DND-41 (cell line): Measurements from ENCODE around the gene MAP2.

Source experiments
- ATAC-seq: fragments of 200-7000 bp; cut with Tn5 transposase; 3 replicates; pipeline ENCODE4 v1.9.1; 2021; ENCODE audit warnings: low read depth; ENCODE audit not compliant: insufficient read depth
- DNase-seq: peaks from one replicate; pipeline ENCODE4 v3.0.0-alpha.2; 2020
- H2AFZ ChIP-seq: 2 replicates; pipeline ENCODE4 v1.6.0; 2012; ENCODE audit warnings: low read depth, low read length
- H3K27ac ChIP-seq: 2 replicates; pipeline ENCODE4 v1.5.1; 2012; ENCODE audit warnings: low read length, inconsistent platforms
- H3K27me3 ChIP-seq: fragments of 200-600 bp; sonication (generic); 2 replicates; pipeline ENCODE4 v1.6.0; 2012; ENCODE audit warnings: low read length, mild to moderate bottlenecking, inconsistent platforms; ENCODE audit not compliant: insufficient read depth, poor library complexity
- H3K36me3 ChIP-seq: 2 replicates; pipeline ENCODE4 v1.5.1; 2012; ENCODE audit warnings: low read length, inconsistent platforms; ENCODE audit not compliant: insufficient read depth
- H3K4me1 ChIP-seq: 2 replicates; pipeline ENCODE4 v1.5.1; 2012; ENCODE audit warnings: mild to moderate bottlenecking, low read length; ENCODE audit not compliant: insufficient read depth
- H3K4me2 ChIP-seq: 2 replicates; pipeline ENCODE4 v1.6.0; 2012; ENCODE audit warnings: mild to moderate bottlenecking, moderate library complexity, low read length, inconsistent platforms; ENCODE audit not compliant: insufficient read depth
- H3K4me3 ChIP-seq, 2 experiments: fragments of 200-600 bp in 1 of 2; shearing (Covaris generic) in 1 of 2; 2 replicates each; pipeline ENCODE4 v1.5.1; 2012 to 2016; ENCODE audit warnings: inconsistent platforms in 2 of 2, low read length in 2 of 2, mild to moderate bottlenecking in 2 of 2, low read depth in 1 of 2, moderate library complexity in 1 of 2
- H3K79me2 ChIP-seq: 2 replicates; pipeline ENCODE4 v1.6.0; 2012; ENCODE audit warnings: low read length, inconsistent platforms; ENCODE audit not compliant: insufficient read depth
- H3K9ac ChIP-seq: 2 replicates; pipeline ENCODE4 v1.6.0; 2012; ENCODE audit warnings: low read depth, mild to moderate bottlenecking, inconsistent platforms, low read length, moderate library complexity
- H3K9me3 ChIP-seq: 2 replicates; pipeline ENCODE4 v1.5.1; 2012; ENCODE audit warnings: low read length, moderate library complexity, mild to moderate bottlenecking, inconsistent platforms; ENCODE audit not compliant: insufficient read depth, severe bottlenecking
- H4K20me1 ChIP-seq: 2 replicates; pipeline ENCODE4 v1.6.0; 2012; ENCODE audit warnings: low read length; ENCODE audit not compliant: insufficient read depth
- EZH2 ChIP-seq: IDR thresholded peaks from 3 replicates; pipeline ENCODE4 v1.6.1; 2012; ENCODE audit warnings: borderline replicate concordance, low read depth, mild to moderate bottlenecking, moderate library complexity, low read length, inconsistent platforms; ENCODE audit not compliant: severe bottlenecking
- TF ChIP-seq, protein P1 (sequence below): IDR thresholded peaks from 2 replicates; pipeline ENCODE4 v1.5.1; 2012; ENCODE audit warnings: borderline replicate concordance, low read length, moderate library complexity, mild to moderate bottlenecking; ENCODE audit not compliant: poor library complexity, severe bottlenecking; ENCODE audit errors: extremely low read depth

MAP2 gene

DNA sequence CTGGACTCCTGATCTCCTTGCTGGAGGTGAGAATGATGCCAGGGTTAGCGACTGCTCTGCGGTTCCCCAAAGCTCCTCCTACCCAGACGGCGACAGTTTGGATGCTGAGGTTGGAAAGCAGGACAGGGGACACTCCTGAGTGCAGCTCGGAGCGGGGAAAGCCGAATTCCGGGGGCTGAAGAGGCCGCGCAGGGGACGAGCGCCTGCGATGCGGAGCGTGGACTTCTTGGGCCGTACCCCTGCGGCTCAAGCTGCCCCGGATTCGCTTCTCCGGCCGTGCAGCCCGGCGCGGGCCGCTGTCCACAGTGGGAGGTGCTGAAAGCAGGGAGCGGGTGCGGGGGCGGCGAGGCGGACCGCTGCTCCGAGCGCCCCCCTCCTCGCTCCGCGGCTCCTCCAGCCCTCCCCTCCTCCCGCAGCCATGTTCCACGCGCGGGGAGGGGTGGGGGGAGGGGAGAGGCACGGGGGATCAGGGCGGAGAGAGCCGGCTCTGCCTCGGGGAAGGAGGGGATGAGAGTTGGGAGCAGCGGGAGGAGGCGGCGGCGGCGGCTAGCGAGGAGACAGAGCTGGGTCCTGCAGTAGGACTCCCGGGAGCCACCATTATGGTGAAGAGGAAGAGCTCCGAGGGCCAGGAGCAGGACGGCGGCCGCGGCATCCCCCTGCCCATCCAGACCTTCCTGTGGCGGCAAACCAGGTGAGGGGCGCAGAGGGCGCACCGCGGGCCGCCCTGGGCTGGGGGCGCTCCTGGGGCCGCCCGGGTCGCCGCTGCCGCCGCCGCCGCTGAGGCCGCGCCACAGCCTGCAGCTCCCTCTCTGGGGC is 347.8 kb downstream of the MAP2 start, which contains the start of gene UNC80:
Gene UNC80, plus strand, starts transcription at position 359 of the 816 bp plus-strand sequence. Its CDS starts 241 bp downstream, at position 600.
- no peak for DNase-seq
- TF ChIP-seq, protein P1, sequence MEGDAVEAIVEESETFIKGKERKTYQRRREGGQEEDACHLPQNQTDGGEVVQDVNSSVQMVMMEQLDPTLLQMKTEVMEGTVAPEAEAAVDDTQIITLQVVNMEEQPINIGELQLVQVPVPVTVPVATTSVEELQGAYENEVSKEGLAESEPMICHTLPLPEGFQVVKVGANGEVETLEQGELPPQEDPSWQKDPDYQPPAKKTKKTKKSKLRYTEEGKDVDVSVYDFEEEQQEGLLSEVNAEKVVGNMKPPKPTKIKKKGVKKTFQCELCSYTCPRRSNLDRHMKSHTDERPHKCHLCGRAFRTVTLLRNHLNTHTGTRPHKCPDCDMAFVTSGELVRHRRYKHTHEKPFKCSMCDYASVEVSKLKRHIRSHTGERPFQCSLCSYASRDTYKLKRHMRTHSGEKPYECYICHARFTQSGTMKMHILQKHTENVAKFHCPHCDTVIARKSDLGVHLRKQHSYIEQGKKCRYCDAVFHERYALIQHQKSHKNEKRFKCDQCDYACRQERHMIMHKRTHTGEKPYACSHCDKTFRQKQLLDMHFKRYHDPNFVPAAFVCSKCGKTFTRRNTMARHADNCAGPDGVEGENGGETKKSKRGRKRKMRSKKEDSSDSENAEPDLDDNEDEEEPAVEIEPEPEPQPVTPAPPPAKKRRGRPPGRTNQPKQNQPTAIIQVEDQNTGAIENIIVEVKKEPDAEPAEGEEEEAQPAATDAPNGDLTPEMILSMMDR = no peak
- no peak for TF ChIP-seq EZH2
- no peak within 1 kb of the TSS for H3K27ac ChIP-seq
- no peaks in the 10 kb centered on the region for H3K36me3 ChIP-seq
- H4K20me1 ChIP-seq = no peaks in the 10 kb centered on the region
- H3K4me3 ChIP-seq = no peak within 1 kb of the TSS
- no peaks in the 10 kb centered on the region for H3K27me3 ChIP-seq
- no peaks in the 10 kb centered on the region for H3K4me1 ChIP-seq
- no peak within 1 kb of the TSS for H3K9ac ChIP-seq
- no peaks in the 10 kb centered on the region for H3K79me2 ChIP-seq
- H3K9me3 ChIP-seq = no peaks in the 10 kb centered on the region
- no peak for ATAC-seq
- H3K4me2 ChIP-seq = no peak within 1 kb of the TSS
- H2AFZ ChIP-seq = no peak within 1 kb of the TSS

DNA sequence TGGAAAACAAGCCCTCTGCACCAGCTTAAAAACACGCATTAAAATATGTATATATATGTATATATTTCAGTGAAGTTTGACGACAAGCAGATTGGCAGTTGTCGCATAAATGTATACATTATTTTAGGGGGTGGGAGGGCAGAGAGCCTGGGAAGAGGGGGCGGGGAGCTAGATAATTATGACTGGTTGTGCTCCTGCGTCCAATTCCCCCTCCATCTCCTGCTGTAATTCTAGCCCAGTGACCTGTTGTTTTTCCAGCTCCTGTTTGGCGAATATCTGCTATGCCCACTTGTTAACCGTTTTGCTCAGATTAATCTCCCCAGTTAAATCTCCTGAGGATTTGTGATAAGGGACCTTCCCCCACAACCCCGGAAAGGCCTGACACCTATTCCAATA is 348.4 kb downstream of the MAP2 start:
- H4K20me1 ChIP-seq = no peaks in the 10 kb centered on the region
- no peaks in the 10 kb centered on the region for H3K4me1 ChIP-seq
- H3K4me2 ChIP-seq = no peak overlapping the region
- H3K4me3 ChIP-seq = no peak overlapping the region
- ATAC-seq (no peak), DNase-seq (no peak)
- H3K79me2 ChIP-seq = no peaks in the 10 kb centered on the region
- no peak overlapping the region for H2AFZ ChIP-seq
- H3K36me3 ChIP-seq = no peaks in the 10 kb centered on the region
- H3K9me3 ChIP-seq = no peaks in the 10 kb centered on the region
- no peaks in the 10 kb centered on the region for H3K27me3 ChIP-seq
- no peak overlapping the region for H3K27ac ChIP-seq
- H3K9ac ChIP-seq = no peak overlapping the region
- TF ChIP-seq EZH2 = no peak

DNA sequence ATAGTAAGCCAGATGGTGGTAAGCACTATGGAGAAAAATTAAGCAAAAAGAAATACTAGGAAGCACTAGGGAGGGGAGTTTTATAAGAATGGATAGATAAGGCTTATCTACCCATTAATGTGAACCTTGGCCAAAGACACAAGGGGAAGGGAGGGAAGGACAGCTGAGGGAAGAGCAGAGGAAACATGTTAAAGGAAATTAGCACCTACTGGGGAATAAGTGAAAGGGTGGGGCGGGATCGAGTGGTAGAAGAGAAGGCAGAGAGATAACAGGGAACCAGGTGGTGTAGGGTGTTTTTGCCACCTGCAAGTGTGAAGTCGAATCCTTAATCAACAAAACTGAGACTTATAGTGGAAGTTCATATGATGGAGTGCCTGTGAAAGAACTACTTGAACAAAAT is 349.5 kb downstream of the MAP2 start:
- Histone ChIP-seq H3K27me3 (no peaks in the 10 kb centered on the region), H3K9ac (no peak overlapping the region), H4K20me1 (no peaks in the 10 kb centered on the region), H3K36me3 (no peaks in the 10 kb centered on the region), H3K4me1 (no peaks in the 10 kb centered on the region), H3K79me2 (no peaks in the 10 kb centered on the region), H3K27ac (no peak overlapping the region), H3K9me3 (no peaks in the 10 kb centered on the region), H3K4me2 (no peak overlapping the region), H2AFZ (no peak overlapping the region), H3K4me3 (no peak overlapping the region)
- ATAC-seq = no peak
- DNase-seq = no peak
- TF ChIP-seq EZH2 = no peak
- TF ChIP-seq, protein P1 = no peak
